ENCODE data around the gene OTOP2. TPM values are rescaled to one million over a fixed set of nuclear protein-coding genes. Genes with fewer than 3 reads are reported as not detected.
A peak's percentile ranks its signal among the peaks of the same experiment; 100 is the strongest.

Gene OTOP2
- total and polyA plus RNA-seq, 2 of the 8 experiments (the other 6 are each of a cell fraction or from before 2014, with no cell fraction given), result 0.23 TPM; not detected in 1

DNA sequence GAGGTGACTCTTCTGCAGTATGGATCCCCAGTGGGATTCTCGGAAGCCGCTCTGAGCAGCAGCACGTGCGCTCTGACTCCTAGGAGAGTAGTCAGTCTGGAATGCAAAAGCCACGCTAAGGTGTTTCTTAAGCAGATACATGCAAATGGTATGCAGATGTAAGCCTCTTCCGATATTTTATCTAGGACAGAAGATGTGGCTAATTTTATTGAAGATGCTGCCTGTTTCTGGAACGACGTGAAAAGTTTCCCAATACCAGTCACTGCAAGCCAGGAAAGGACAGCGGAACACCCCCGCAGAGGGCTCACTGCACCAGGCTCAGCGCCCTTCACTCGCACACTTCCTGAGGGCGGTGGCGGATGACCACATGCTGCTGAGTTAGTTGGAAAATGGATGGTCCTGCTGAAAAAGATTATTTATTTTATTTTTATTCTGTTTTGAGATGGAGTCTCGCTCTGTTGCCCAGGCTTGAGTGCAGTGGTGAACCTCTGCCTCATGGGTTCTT is 40.8 kb upstream of the OTOP2 start:
- Histone ChIP-seq H3K27me3 (replicated peaks in 1 of 4; ENCODE audit: control insufficient read depth in 3 of 4, extremely low read depth in 1 of 4, insufficient read depth in 3 of 4, low read length in 3 of 4) (peaks cover 0 to 2% (median 0%) of the 10 kb centered on the region in 4 experiments; a peak in 2 of 7 replicates), H4K5ac (ENCODE audit: insufficient read length, low read depth, low read length) (no peak overlapping the region), H3K4me1 (replicated peaks in 1 of 4; ENCODE audit: control insufficient read depth in 3 of 4, insufficient read depth in 4 of 4, low read length in 3 of 4) (peaks cover 3 to 8% (median 5%) of the 10 kb centered on the region in 4 experiments; a peak in 6 of 7 replicates), H3K27ac (ENCODE audit: low read depth, low read length) (no peak overlapping the region), H3K56ac (replicated peaks; ENCODE audit: insufficient read length, low read depth, low read length) (no peak overlapping the region), H3K79me2 (ENCODE audit: control insufficient read depth in 1 of 2, insufficient read depth in 2 of 2, low read length in 2 of 2) (no peaks in the 10 kb centered on the region), H2AK5ac (ENCODE audit: low read depth, low read length) (no peak overlapping the region; the same call in 1 of the 2 replicates), H4K8ac (ENCODE audit: extremely low read depth, insufficient read depth, low read length) (peak overlapping the region; percentile 45; the same call in 1 of the 2 replicates), H2BK5ac (ENCODE audit: low read depth, low read length) (no peak overlapping the region), H2BK120ac (replicated peaks; ENCODE audit: low read depth, low read length) (no peak overlapping the region), H3K23ac (ENCODE audit: insufficient read length) (no peak overlapping the region), H3K4ac (replicated peaks; ENCODE audit: insufficient read length, low read depth, low read length) (no peak overlapping the region), H3K9ac (replicated peaks in 1 of 4; ENCODE audit: extremely low read depth in 1 of 4, low read depth in 3 of 4, low read length in 3 of 4) (no peak overlapping the region), H3K9me3 (ENCODE audit: insufficient read depth in 2 of 2, low read depth in 1 of 2, low read length in 1 of 2) (no peaks in the 10 kb centered on the region), H3K4me3 (ENCODE audit: extremely low read depth in 1 of 4, insufficient read depth in 2 of 4, low read depth in 3 of 4, low read length in 4 of 4) (no peak overlapping the region), H3K4me2 (ENCODE audit: insufficient read depth in 1 of 2, low read depth in 2 of 2, low read length in 2 of 2) (no peak overlapping the region), H2AFZ (ENCODE audit: low read length) (no peak overlapping the region), H3K79me1 (ENCODE audit: low read depth, low read length) (no peaks in the 10 kb centered on the region), H3K18ac (ENCODE audit: extremely low read depth, low read length) (no peak overlapping the region), H2BK12ac (ENCODE audit: low read depth, low read length) (no peak overlapping the region), H3K23me2 (ENCODE audit: low read depth, low read length) (no peaks in the 10 kb centered on the region), H3K36me3 (ENCODE audit: control insufficient read depth in 2 of 4, insufficient read depth in 4 of 4, low read length in 3 of 4) (no peaks in the 10 kb centered on the region), H2BK15ac (ENCODE audit: low read length) (no peak overlapping the region), H2BK20ac (ENCODE audit: low read length) (no peak overlapping the region), H3K14ac (ENCODE audit: insufficient read length) (no peak overlapping the region), H4K91ac (replicated peaks; ENCODE audit: insufficient read length, low read length) (no peak overlapping the region), H4K20me1 (replicated peaks in 1 of 2; ENCODE audit: control insufficient read depth in 1 of 2, insufficient read depth in 2 of 2, low read length in 2 of 2) (no peaks in the 10 kb centered on the region)
- 74% methylated on average over 15 of the region's 15 CpGs; no CpG with 5 or more reads in 1 of the 2 experiments for WGBS, 2 experiments (ENCODE audit: extremely low coverage in 1 of 2, insufficient coverage in 1 of 2, insufficient read length in 1 of 2, insufficient replicate concordance in 2 of 2, low coverage in 1 of 2, low lambda C conversion rate in 2 of 2, missing lambda C conversion rate in 1 of 2)
- ChIA-PET CTCF (ENCODE audit: partially characterized antibody) (interaction anchor here (1.0 to 81.0 kb wide), 4 partner anchors 12 to 65 kb away, joined by 3 to 2981 read pairs (median 8); partner anchors contain the start of genes GRIN2C and NAT9), POLR2A (ENCODE audit: partially characterized antibody) (interaction anchor here (1.5 to 2.3 kb wide), 2 partner anchors 10 kb away, joined by 3 to 12 read pairs; partner anchors contain the start of genes FADS6 and FDXR)
- DNase-seq (ENCODE audit: low read depth in 1 of 2, low spot score in 2 of 2) (no peak), FAIRE-seq (no peak)
- TF ChIP-seq, protein P1, sequence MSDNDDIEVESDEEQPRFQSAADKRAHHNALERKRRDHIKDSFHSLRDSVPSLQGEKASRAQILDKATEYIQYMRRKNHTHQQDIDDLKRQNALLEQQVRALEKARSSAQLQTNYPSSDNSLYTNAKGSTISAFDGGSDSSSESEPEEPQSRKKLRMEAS (IDR thresholded peaks at IDR 0.05), result peak; percentile 58; the same call in 1 of the 2 replicates
- TF ChIP-seq HDAC6 (IDR thresholded peaks at IDR 0.05; ENCODE audit: low read depth, low read length), result no peak
- TF ChIP-seq, protein P2, sequence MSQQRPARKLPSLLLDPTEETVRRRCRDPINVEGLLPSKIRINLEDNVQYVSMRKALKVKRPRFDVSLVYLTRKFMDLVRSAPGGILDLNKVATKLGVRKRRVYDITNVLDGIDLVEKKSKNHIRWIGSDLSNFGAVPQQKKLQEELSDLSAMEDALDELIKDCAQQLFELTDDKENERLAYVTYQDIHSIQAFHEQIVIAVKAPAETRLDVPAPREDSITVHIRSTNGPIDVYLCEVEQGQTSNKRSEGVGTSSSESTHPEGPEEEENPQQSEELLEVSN (IDR thresholded peaks at IDR 0.05), result 0 out of 2 replicates have a peak, but pooled peaks have one; percentile 10
